Astrocyte (in vitro differentiated cells and primary cell): ENCODE results near the gene FOXK2. TPM values are rescaled to one million over a fixed set of nuclear protein-coding genes. Genes with fewer than 3 reads are reported as not detected.
"Not testable (repeated sequence)": the region's sequence is repeated elsewhere in the genome, so short reads cannot be mapped to it uniquely, and the experiment has no call there.

Source experiments
- DNase-seq: peaks from one replicate; pipeline ENCODE4 v3.0.0-alpha.2; 2010; ENCODE audit warnings: low read depth
- FAIRE-seq: peaks from 2 replicates; lab custom pipeline; 2011; peaks lifted over from hg19 to GRCh38; lab: Jason Lieb, UNC
- H2AFZ ChIP-seq: 2 replicates; pipeline ENCODE4 v1.6.0; 2012; ENCODE audit warnings: low read depth, low read length, inconsistent platforms
- H3K27ac ChIP-seq: 2 replicates; pipeline ENCODE4 v1.5.1; 2011; ENCODE audit warnings: low read depth, low read length, inconsistent platforms
- H3K27me3 ChIP-seq: 2 replicates; pipeline ENCODE4 v1.6.0; 2011; ENCODE audit warnings: low read length, inconsistent platforms; ENCODE audit not compliant: insufficient read depth
- H3K36me3 ChIP-seq: 2 replicates; pipeline ENCODE4 v1.5.1; 2011; ENCODE audit warnings: low read length, inconsistent platforms; ENCODE audit not compliant: insufficient read depth
- H3K4me1 ChIP-seq: 2 replicates; pipeline ENCODE4 v1.5.1; 2011; ENCODE audit warnings: low read length, inconsistent platforms; ENCODE audit not compliant: insufficient read depth
- H3K4me2 ChIP-seq: 2 replicates; pipeline ENCODE4 v1.6.0; 2012; ENCODE audit warnings: low read length, inconsistent platforms
- H3K4me3 ChIP-seq: 2 replicates; pipeline ENCODE4 v1.5.1; 2011; ENCODE audit warnings: low read depth, mild to moderate bottlenecking, low read length, inconsistent platforms; ENCODE audit not compliant: insufficient read depth
- H3K79me2 ChIP-seq: 2 replicates; pipeline ENCODE4 v1.6.0; 2012; ENCODE audit warnings: mild to moderate bottlenecking, low read length, inconsistent platforms; ENCODE audit not compliant: insufficient read depth
- H3K9ac ChIP-seq: 2 replicates; pipeline ENCODE4 v1.6.0; 2012; ENCODE audit warnings: mild to moderate bottlenecking, low read length, inconsistent platforms
- H3K9me3 ChIP-seq: 2 replicates; pipeline ENCODE4 v1.5.1; 2012; ENCODE audit warnings: low read depth, mild to moderate bottlenecking, low read length, inconsistent platforms; ENCODE audit not compliant: insufficient read depth
- H4K20me1 ChIP-seq: 2 replicates; pipeline ENCODE4 v1.6.0; 2012; ENCODE audit warnings: low read length, inconsistent platforms; ENCODE audit not compliant: insufficient read depth
- H3K27ac Mint-ChIP-seq: one replicate; pipeline ENCODE4 v1.8.0; 2021; ENCODE audit warnings: mild to moderate bottlenecking, mixed read lengths; ENCODE audit not compliant: unreplicated experiment
- H3K27me3 Mint-ChIP-seq: one replicate; pipeline ENCODE4 v1.8.0; 2021; ENCODE audit warnings: low read depth, mixed read lengths; ENCODE audit not compliant: unreplicated experiment
- H3K36me3 Mint-ChIP-seq: one replicate; pipeline ENCODE4 v1.8.0; 2021; ENCODE audit warnings: low read depth, mixed read lengths; ENCODE audit not compliant: unreplicated experiment
- H3K4me1 Mint-ChIP-seq: one replicate; pipeline ENCODE4 v1.8.0; 2021; ENCODE audit warnings: low read depth, mixed read lengths; ENCODE audit not compliant: unreplicated experiment
- H3K4me3 Mint-ChIP-seq: one replicate; pipeline ENCODE4 v1.8.0; 2021; ENCODE audit warnings: mild to moderate bottlenecking, moderate library complexity, mixed read lengths; ENCODE audit not compliant: unreplicated experiment
- H3K9me3 Mint-ChIP-seq: one replicate; pipeline ENCODE4 v1.8.0; 2021; ENCODE audit warnings: mild to moderate bottlenecking, mixed read lengths; ENCODE audit not compliant: unreplicated experiment
- CTCF ChIP-seq: IDR thresholded peaks from 2 replicates; pipeline ENCODE4 v1.5.1; 2011; ENCODE audit warnings: low read depth, mild to moderate bottlenecking, inconsistent platforms, low read length, moderate library complexity; ENCODE audit not compliant: insufficient read depth
- EZH2 ChIP-seq: IDR thresholded peaks from 2 replicates; pipeline ENCODE4 v1.6.1; 2012; ENCODE audit warnings: mild to moderate bottlenecking, low read length, inconsistent platforms; ENCODE audit not compliant: insufficient read depth
- total RNA-seq: library from RNA; stranded (reverse); gene quantifications from 2 replicates; pipeline ENCODE4 v1.2.1, GENCODE V29; 2021

Gene FOXK2
- total RNA-seq, 1 donor from 2014 or later: 68.0 TPM

GRCh38 chr17:82570277-82570676 lies 50.7 kb downstream of the FOXK2 start:
- no peak for TF ChIP-seq CTCF
- no peak for TF ChIP-seq EZH2
- Histone ChIP-seq H3K9me3 (no peaks in the 10 kb centered on the region), H3K27me3 (no peaks in the 10 kb centered on the region), H3K4me1 (no peaks in the 10 kb centered on the region), H3K4me2 (no peak overlapping the region), H3K27ac (no peak overlapping the region), H4K20me1 (peaks cover 69% of the 10 kb centered on the region), H3K79me2 (peaks cover 51% of the 10 kb centered on the region), H3K4me3 (no peak overlapping the region), H3K9ac (no peak overlapping the region), H2AFZ (no peak overlapping the region), H3K36me3 (peaks cover 27% of the 10 kb centered on the region)
- DNase-seq (no peak), FAIRE-seq (no peak)
- H3K9me3 Mint-ChIP-seq: no peaks in the 10 kb centered on the region
- H3K27ac Mint-ChIP-seq: peak overlapping the region; percentile 34
- H3K4me1 Mint-ChIP-seq: no peaks in the 10 kb centered on the region
- no peak overlapping the region for H3K4me3 Mint-ChIP-seq
- peaks cover 5% of the 10 kb centered on the region for H3K36me3 Mint-ChIP-seq
- no peaks in the 10 kb centered on the region for H3K27me3 Mint-ChIP-seq

- no peaks in the 10 kb centered on the region for H3K4me1 Mint-ChIP-seq
- H2AFZ ChIP-seq: no peak overlapping the region
- TF ChIP-seq EZH2 (no peak), CTCF (no peak)
- no peaks in the 10 kb centered on the region for H3K27me3 ChIP-seq
- no peak overlapping the region for H3K9ac ChIP-seq
- no peaks in the 10 kb centered on the region for H3K9me3 ChIP-seq
- H3K4me3 ChIP-seq: no peak overlapping the region
- DNase-seq: no peak
- peaks cover 51% of the 10 kb centered on the region for H3K79me2 ChIP-seq
- no peak overlapping the region for H3K4me2 ChIP-seq
- no peak overlapping the region for H3K27ac ChIP-seq
- H3K36me3 Mint-ChIP-seq: peaks cover 4% of the 10 kb centered on the region
- H3K4me1 ChIP-seq: no peaks in the 10 kb centered on the region
- H3K4me3 Mint-ChIP-seq: no peak overlapping the region
- FAIRE-seq: no peak
- H3K36me3 ChIP-seq: peaks cover 33% of the 10 kb centered on the region
- no peak overlapping the region for H3K27ac Mint-ChIP-seq
- no peaks in the 10 kb centered on the region for H3K27me3 Mint-ChIP-seq
- peaks cover 55% of the 10 kb centered on the region for H4K20me1 ChIP-seq
- no peaks in the 10 kb centered on the region for H3K9me3 Mint-ChIP-seq
Observed at GRCh38 chr17:82571855-82572254, 52.3 kb downstream of the FOXK2 start.

GRCh38 chr17:82574041-82574440 lies 54.5 kb downstream of the FOXK2 start:
- Histone ChIP-seq H3K4me3 (no peak overlapping the region), H4K20me1 (peaks cover 37% of the 10 kb centered on the region), H3K36me3 (peaks cover 31% of the 10 kb centered on the region), H3K27me3 (no peaks in the 10 kb centered on the region), H3K79me2 (peaks cover 38% of the 10 kb centered on the region), H3K27ac (no peak overlapping the region), H2AFZ (no peak overlapping the region), H3K4me1 (no peaks in the 10 kb centered on the region), H3K9me3 (no peaks in the 10 kb centered on the region), H3K4me2 (no peak overlapping the region), H3K9ac (no peak overlapping the region)
- H3K4me3 Mint-ChIP-seq: no peak overlapping the region
- TF ChIP-seq CTCF (no peak), EZH2 (no peak)
- no peaks in the 10 kb centered on the region for H3K9me3 Mint-ChIP-seq
- no peaks in the 10 kb centered on the region for H3K4me1 Mint-ChIP-seq
- no peak overlapping the region for H3K27ac Mint-ChIP-seq
- FAIRE-seq (no peak), DNase-seq (no peak)
- peaks cover 7% of the 10 kb centered on the region for H3K36me3 Mint-ChIP-seq
- H3K27me3 Mint-ChIP-seq: no peaks in the 10 kb centered on the region

GRCh38 chr17:82575581-82576221 lies 56.2 kb downstream of the FOXK2 start:
- H3K27ac Mint-ChIP-seq, H3K4me3 Mint-ChIP-seq, H3K4me1 Mint-ChIP-seq, H3K36me3 Mint-ChIP-seq, H3K9ac ChIP-seq, H3K9me3 ChIP-seq, H3K27me3 ChIP-seq, H3K27me3 Mint-ChIP-seq, FAIRE-seq, H2AFZ ChIP-seq, DNase-seq, H3K4me2 ChIP-seq, H3K4me1 ChIP-seq, H3K27ac ChIP-seq, H3K9me3 Mint-ChIP-seq, H3K4me3 ChIP-seq: not testable (repeated sequence)
- Histone ChIP-seq H4K20me1 (peaks cover 28% of the 10 kb centered on the region), H3K36me3 (peaks cover 31% of the 10 kb centered on the region), H3K79me2 (peaks cover 27% of the 10 kb centered on the region)
